ENCODE data around the gene ADA. TPM values are rescaled to one million over a fixed set of nuclear protein-coding genes. Genes with fewer than 3 reads are reported as not detected.

The ADA gene
- total and polyA plus RNA-seq, 5 donors from 2014 or later = 28.1 to 41.3 (median 38.3) TPM

- Mint-ChIP-seq H3K4me3 (no peak overlapping the region), H3K4me1 (peaks cover 6 to 44% (median 23%) of the 10 kb centered on the region in 4 donors), H3K27ac (peak overlapping the region in 2 of 3 donors; percentile 78 to 95), H3K9me3 (peaks cover 0 to 1% (median 0%) of the 10 kb centered on the region in 7 donors), H3K36me3 (peaks cover 48% of the 10 kb centered on the region), H3K27me3 (no peaks in the 10 kb centered on the region)
- Histone ChIP-seq H3K4me3 (ENCODE audit: low read depth, low read length) (no peak overlapping the region), H3K36me3 (ENCODE audit: control insufficient read depth, insufficient read depth, low read length) (peaks cover 46% of the 10 kb centered on the region), H3K9me3 (ENCODE audit: control insufficient read depth in 2 of 2, low read length in 2 of 2) (no peaks in the 10 kb centered on the region), H3K27me3 (ENCODE audit: control insufficient read depth, insufficient read depth, low read length) (no peaks in the 10 kb centered on the region), H3K4me1 (ENCODE audit: control insufficient read depth, insufficient read depth, low read length, poor library complexity, severe bottlenecking) (peaks cover 26% of the 10 kb centered on the region), H3K27ac (ENCODE audit: insufficient read depth, low read length, poor library complexity, severe bottlenecking) (no peak overlapping the region)
- ATAC-seq (ENCODE audit: low read depth in 2 of 2) = no peak
- DNase-seq = no peak
Observed at GRCh38 chr20:44620030-44620429, 31.5 kb downstream of the ADA start.

- H3K4me3 Mint-ChIP-seq = no peak overlapping the region
- peaks cover 0 to 1% (median 0%) of the 10 kb centered on the region in 7 donors for H3K9me3 Mint-ChIP-seq
- ATAC-seq (ENCODE audit: low read depth in 2 of 2) = no peak
- H3K27ac Mint-ChIP-seq = peak overlapping the region; percentile 7 to 95 (median 94)
- DNase-seq = no peak
- peaks cover 32% of the 10 kb centered on the region for H3K4me1 ChIP-seq (ENCODE audit: control insufficient read depth, insufficient read depth, low read length, poor library complexity, severe bottlenecking)
- no peaks in the 10 kb centered on the region for H3K9me3 ChIP-seq (ENCODE audit: control insufficient read depth in 2 of 2, low read length in 2 of 2)
- no peaks in the 10 kb centered on the region for H3K27me3 Mint-ChIP-seq
- H3K36me3 ChIP-seq (ENCODE audit: control insufficient read depth, insufficient read depth, low read length) = peaks cover 41% of the 10 kb centered on the region
- no peak overlapping the region for H3K27ac ChIP-seq (ENCODE audit: insufficient read depth, low read length, poor library complexity, severe bottlenecking)
- peaks cover 43% of the 10 kb centered on the region for H3K36me3 Mint-ChIP-seq
- H3K4me3 ChIP-seq (ENCODE audit: low read depth, low read length) = no peak overlapping the region
- H3K27me3 ChIP-seq (ENCODE audit: control insufficient read depth, insufficient read depth, low read length) = no peaks in the 10 kb centered on the region
- H3K4me1 Mint-ChIP-seq = peaks cover 6 to 50% (median 26%) of the 10 kb centered on the region in 4 donors
Observed at GRCh38 chr20:44619294-44619693, 32.2 kb downstream of the ADA start.

- Mint-ChIP-seq H3K9me3 (peaks cover 0 to 1% (median 0%) of the 10 kb centered on the region in 7 donors), H3K4me3 (peak overlapping the region in 3 of 4 donors; percentile 44 to 71 (median 53)), H3K27ac (peak overlapping the region; percentile 92 to 95 (median 95)), H3K27me3 (no peaks in the 10 kb centered on the region), H3K4me1 (peaks cover 6 to 55% (median 27%) of the 10 kb centered on the region in 4 donors), H3K36me3 (peaks cover 42% of the 10 kb centered on the region)
- Histone ChIP-seq H3K27me3 (ENCODE audit: control insufficient read depth, insufficient read depth, low read length) (no peaks in the 10 kb centered on the region), H3K4me1 (ENCODE audit: control insufficient read depth, insufficient read depth, low read length, poor library complexity, severe bottlenecking) (peaks cover 32% of the 10 kb centered on the region), H3K36me3 (ENCODE audit: control insufficient read depth, insufficient read depth, low read length) (peaks cover 36% of the 10 kb centered on the region), H3K9me3 (ENCODE audit: control insufficient read depth in 2 of 2, low read length in 2 of 2) (no peaks in the 10 kb centered on the region), H3K4me3 (ENCODE audit: low read depth, low read length) (peak overlapping the region; percentile 37), H3K27ac (ENCODE audit: insufficient read depth, low read length, poor library complexity, severe bottlenecking) (peak overlapping the region; percentile 41)
- DNase-seq (peak; percentile 4 to 42 (median 20)), ATAC-seq (ENCODE audit: low read depth in 2 of 2) (peak; percentile 54 to 77)
Observed at GRCh38 chr20:44618318-44618731, 33.2 kb downstream of the ADA start.

- H3K36me3 ChIP-seq (ENCODE audit: control insufficient read depth, insufficient read depth, low read length) = peaks cover 20% of the 10 kb centered on the region
- peak overlapping the region; percentile 20 to 91 (median 89) for H3K27ac Mint-ChIP-seq
- no peaks in the 10 kb centered on the region for H3K9me3 Mint-ChIP-seq
- H3K9me3 ChIP-seq (ENCODE audit: control insufficient read depth in 2 of 2, low read length in 2 of 2) = no peaks in the 10 kb centered on the region
- H3K36me3 Mint-ChIP-seq = peaks cover 27% of the 10 kb centered on the region
- ATAC-seq (ENCODE audit: low read depth in 2 of 2) = no peak
- H3K27ac ChIP-seq (ENCODE audit: insufficient read depth, low read length, poor library complexity, severe bottlenecking) = no peak overlapping the region
- H3K27me3 Mint-ChIP-seq = no peaks in the 10 kb centered on the region
- H3K4me1 ChIP-seq (ENCODE audit: control insufficient read depth, insufficient read depth, low read length, poor library complexity, severe bottlenecking) = peaks cover 32% of the 10 kb centered on the region
- H3K4me3 Mint-ChIP-seq = no peak overlapping the region
- no peaks in the 10 kb centered on the region for H3K27me3 ChIP-seq (ENCODE audit: control insufficient read depth, insufficient read depth, low read length)
- H3K4me1 Mint-ChIP-seq = peaks cover 6 to 59% (median 27%) of the 10 kb centered on the region in 4 donors
- no peak for DNase-seq
- H3K4me3 ChIP-seq (ENCODE audit: low read depth, low read length) = no peak overlapping the region
Observed at GRCh38 chr20:44616604-44616964, 34.9 kb downstream of the ADA start.

- H3K4me1 Mint-ChIP-seq = peaks cover 6 to 63% (median 27%) of the 10 kb centered on the region in 4 donors
- H3K9me3 Mint-ChIP-seq = no peaks in the 10 kb centered on the region
- peak overlapping the region; percentile 85 to 91 (median 89) for H3K27ac Mint-ChIP-seq
- Histone ChIP-seq H3K27me3 (ENCODE audit: control insufficient read depth, insufficient read depth, low read length) (no peaks in the 10 kb centered on the region), H3K9me3 (ENCODE audit: control insufficient read depth in 2 of 2, low read length in 2 of 2) (no peaks in the 10 kb centered on the region), H3K4me1 (ENCODE audit: control insufficient read depth, insufficient read depth, low read length, poor library complexity, severe bottlenecking) (peaks cover 33% of the 10 kb centered on the region), H3K4me3 (ENCODE audit: low read depth, low read length) (no peak overlapping the region), H3K27ac (ENCODE audit: insufficient read depth, low read length, poor library complexity, severe bottlenecking) (no peak overlapping the region), H3K36me3 (ENCODE audit: control insufficient read depth, insufficient read depth, low read length) (peaks cover 15% of the 10 kb centered on the region)
- no peaks in the 10 kb centered on the region for H3K27me3 Mint-ChIP-seq
- peaks cover 22% of the 10 kb centered on the region for H3K36me3 Mint-ChIP-seq
- no peak for ATAC-seq (ENCODE audit: low read depth in 2 of 2)
- no peak for DNase-seq
- peak overlapping the region in 1 of 4 donors; percentile 46 for H3K4me3 Mint-ChIP-seq
Observed at GRCh38 chr20:44615876-44616603, 35.5 kb downstream of the ADA start.

- peaks cover 12 to 68% (median 32%) of the 10 kb centered on the region in 4 donors for H3K4me1 Mint-ChIP-seq
- H3K4me1 ChIP-seq (ENCODE audit: control insufficient read depth, insufficient read depth, low read length, poor library complexity, severe bottlenecking) = peaks cover 37% of the 10 kb centered on the region
- H3K27me3 Mint-ChIP-seq = no peaks in the 10 kb centered on the region
- no peaks in the 10 kb centered on the region for H3K27me3 ChIP-seq (ENCODE audit: control insufficient read depth, insufficient read depth, low read length)
- H3K27ac Mint-ChIP-seq = peak overlapping the region; percentile 89 to 91 (median 89)
- no peak overlapping the region for H3K4me3 ChIP-seq (ENCODE audit: low read depth, low read length)
- H3K4me3 Mint-ChIP-seq = peak overlapping the region in 1 of 4 donors; percentile 67
- H3K9me3 ChIP-seq (ENCODE audit: control insufficient read depth in 2 of 2, low read length in 2 of 2) = no peaks in the 10 kb centered on the region
- no peak overlapping the region for H3K27ac ChIP-seq (ENCODE audit: insufficient read depth, low read length, poor library complexity, severe bottlenecking)
- DNase-seq = peak in 2 of 3 donors; percentile 9 to 34
- peaks cover 15% of the 10 kb centered on the region for H3K36me3 Mint-ChIP-seq
- no peak for ATAC-seq (ENCODE audit: low read depth in 2 of 2)
- no peaks in the 10 kb centered on the region for H3K9me3 Mint-ChIP-seq
- peaks cover 7% of the 10 kb centered on the region for H3K36me3 ChIP-seq (ENCODE audit: control insufficient read depth, insufficient read depth, low read length)
Observed at GRCh38 chr20:44615169-44615791, 36.2 kb downstream of the ADA start.

- Histone ChIP-seq H3K4me3 (ENCODE audit: low read depth, low read length) (no peak overlapping the region), H3K4me1 (ENCODE audit: control insufficient read depth, insufficient read depth, low read length, poor library complexity, severe bottlenecking) (peaks cover 44% of the 10 kb centered on the region), H3K27me3 (ENCODE audit: control insufficient read depth, insufficient read depth, low read length) (no peaks in the 10 kb centered on the region), H3K27ac (ENCODE audit: insufficient read depth, low read length, poor library complexity, severe bottlenecking) (no peak overlapping the region), H3K36me3 (ENCODE audit: control insufficient read depth, insufficient read depth, low read length) (no peaks in the 10 kb centered on the region), H3K9me3 (ENCODE audit: control insufficient read depth in 2 of 2, low read length in 2 of 2) (no peaks in the 10 kb centered on the region)
- ATAC-seq (ENCODE audit: low read depth in 2 of 2) (no peak), DNase-seq (no peak)
- Mint-ChIP-seq H3K9me3 (no peaks in the 10 kb centered on the region), H3K27ac (peak overlapping the region; percentile 70 to 91 (median 89)), H3K27me3 (no peaks in the 10 kb centered on the region), H3K36me3 (peaks cover 7% of the 10 kb centered on the region), H3K4me1 (peaks cover 13 to 70% (median 37%) of the 10 kb centered on the region in 4 donors), H3K4me3 (peak overlapping the region in 1 of 4 donors; percentile 48)
Observed at GRCh38 chr20:44614525-44614924, 37.0 kb downstream of the ADA start.

All from CD4-positive, CD25-positive, alpha-beta regulatory T cell (primary cell).